SK-N-SH (cell line): ENCODE data around the gene AMIGO2. TPM values are rescaled to one million over a fixed set of nuclear protein-coding genes. Genes with fewer than 3 reads are reported as not detected.

Source experiments
- CTCF ChIA-PET: fragments of 300-600, 350-600 bp; formaldehyde crosslinking; extraction: SDS; loops from one replicate; lab custom pipeline; 2021; lab: Yijun Ruan, JAX
- POLR2A ChIA-PET: fragments of 350-600 bp; sonication (Branson Sonifier 250); formaldehyde crosslinking; extraction: SDS; loops from one replicate; lab custom pipeline; 2020; ENCODE audit warnings: antibody characterized with exemption, inconsistent platforms; lab: Yijun Ruan, JAX
- DNase-seq: peaks from one replicate; pipeline ENCODE4 v3.0.0; 2012
- H2AFZ ChIP-seq: fragments of 200-600 bp; sonication (generic); 2 replicates; pipeline ENCODE4 v1.8.1; 2016; ENCODE audit warnings: antibody characterized with exemption, mild to moderate bottlenecking, low read depth
- H3F3A ChIP-seq: fragments of 200-600 bp; sonication (generic); replicated peaks from 2 replicates; pipeline ENCODE3; 2016; ENCODE audit warnings: antibody characterized with exemption, mild to moderate bottlenecking; ENCODE audit not compliant: insufficient read depth
- H3K27ac ChIP-seq, 2 experiments: fragments of 200-500 bp in 1 of 2; fragments of 200-600 bp in 1 of 2; sonication (Bioruptor generic) in 1 of 2; sonication (generic), shearing (Covaris generic) in 1 of 2; 2 replicates each; pipeline versions ENCODE4 v1.5.1 to v1.6.1; 2014 to 2016; ENCODE audit warnings: low read depth in 2 of 2, inconsistent platforms in 1 of 2, low read length in 1 of 2, mild to moderate bottlenecking in 1 of 2, mixed read lengths in 1 of 2
- H3K27me3 ChIP-seq: fragments of 200-600 bp; sonication (generic), shearing (Covaris generic); 2 replicates; pipeline ENCODE4 v1.6.1; 2016; ENCODE audit warnings: mixed run types; ENCODE audit not compliant: insufficient read depth
- H3K36me3 ChIP-seq, 2 experiments: fragments of 200-500 bp in 1 of 2; fragments of 200-600 bp in 1 of 2; sonication (Bioruptor generic) in 1 of 2; sonication (generic) in 1 of 2; replicated peaks in 1 of 2; 2 replicates each; pipeline versions ENCODE3 to v1.5.1; 2014 to 2016; ENCODE audit warnings: low read length in 1 of 2, mild to moderate bottlenecking in 1 of 2; ENCODE audit not compliant: insufficient read depth in 2 of 2, control insufficient read depth in 1 of 2
- H3K4me1 ChIP-seq, 2 experiments: fragments of 200-500 bp in 1 of 2; fragments of 200-600 bp in 1 of 2; sonication (Bioruptor generic) in 1 of 2; sonication (generic), shearing (Covaris generic) in 1 of 2; 2 replicates each; pipeline versions ENCODE4 v1.5.1 to v1.6.1; 2014 to 2016; ENCODE audit warnings: low read depth in 1 of 2, low read length in 1 of 2, mixed run types in 1 of 2; ENCODE audit not compliant: insufficient read depth in 2 of 2, control insufficient read depth in 1 of 2
- H3K4me2 ChIP-seq: fragments of 200-600 bp; sonication (generic), shearing (Covaris generic); 2 replicates; pipeline ENCODE4 v1.6.1; 2017; ENCODE audit warnings: mixed run types
- H3K4me3 ChIP-seq, 2 experiments: fragments of 200-500 bp in 1 of 2; fragments of 200-600 bp in 1 of 2; sonication (Bioruptor generic) in 1 of 2; sonication (generic), shearing (Covaris generic) in 1 of 2; 2 replicates each; pipeline versions ENCODE4 v1.5.1 to v1.8.1; 2014 to 2016; ENCODE audit warnings: low read depth in 2 of 2, inconsistent platforms in 1 of 2, low read length in 1 of 2, mild to moderate bottlenecking in 1 of 2, mixed read lengths in 1 of 2, moderate library complexity in 1 of 2
- H3K79me2 ChIP-seq: fragments of 200-600 bp; sonication (generic); 2 replicates; pipeline ENCODE4 v1.8.1; 2017; ENCODE audit warnings: mild to moderate bottlenecking; ENCODE audit not compliant: insufficient read depth
- H3K9ac ChIP-seq: fragments of 200-600 bp; sonication (generic); 2 replicates; pipeline ENCODE4 v1.6.1; 2017; ENCODE audit warnings: mixed run types
- H3K9me2 ChIP-seq: fragments of 200-600 bp; sonication (generic); 2 replicates; pipeline ENCODE4 v1.6.1; 2017; ENCODE audit warnings: mixed run types
- H3K9me3 ChIP-seq: fragments of 200-600 bp; sonication (generic); 2 replicates; pipeline ENCODE4 v1.6.1; 2017; ENCODE audit warnings: mixed run types, mild to moderate bottlenecking, moderate library complexity
- H4K20me1 ChIP-seq: fragments of 200-600 bp; sonication (generic); 2 replicates; pipeline ENCODE4 v1.6.1; 2017; ENCODE audit warnings: mild to moderate bottlenecking, mixed run types; ENCODE audit not compliant: insufficient read depth
- CTCF ChIP-seq: fragments of 200-600 bp; sonication (generic); IDR thresholded peaks from 2 replicates; pipeline ENCODE4 v1.6.1; 2017; ENCODE audit warnings: antibody characterized with exemption, mild to moderate bottlenecking, moderate library complexity
- EZH2phosphoT487 ChIP-seq: fragments of 200-600 bp; sonication (generic); IDR thresholded peaks from 2 replicates; pipeline ENCODE4 v1.6.1; 2017; ENCODE audit warnings: low read depth, mixed run types, mild to moderate bottlenecking, antibody characterized with exemption, moderate library complexity, borderline replicate concordance
- FOSL2 ChIP-seq: IDR thresholded peaks from 2 replicates; pipeline ENCODE4 v1.4.0; 2012; ENCODE audit warnings: low read depth, mild to moderate bottlenecking, moderate library complexity, borderline replicate concordance
- FOXM1 ChIP-seq: IDR thresholded peaks from 2 replicates; pipeline ENCODE4 v1.4.0; 2012; ENCODE audit warnings: low read depth, mild to moderate bottlenecking
- JUND ChIP-seq: IDR thresholded peaks from 2 replicates; pipeline ENCODE4 v1.4.0; 2012
- MAX ChIP-seq: IDR thresholded peaks from 2 replicates; pipeline ENCODE4 v1.4.0; 2012; ENCODE audit warnings: low read depth
- MEF2A ChIP-seq: IDR thresholded peaks from 2 replicates; pipeline ENCODE4 v1.4.0; 2012; ENCODE audit warnings: low read depth, borderline replicate concordance
- POLR2AphosphoS5 ChIP-seq: IDR thresholded peaks from 2 replicates; pipeline ENCODE4 v1.6.1; 2012; ENCODE audit warnings: low read depth, low read length
- RAD21 ChIP-seq: IDR thresholded peaks from 2 replicates; pipeline ENCODE4 v1.6.1; 2012; ENCODE audit warnings: mild to moderate bottlenecking, low read length
- RCOR1 ChIP-seq: fragments of 150-350 bp; IDR thresholded peaks from 2 replicates; pipeline ENCODE4 v1.6.1; 2017; ENCODE audit warnings: antibody characterized with exemption, low read length
- RFX5 ChIP-seq: IDR thresholded peaks from 2 replicates; pipeline ENCODE4 v1.6.1; 2012; ENCODE audit warnings: mild to moderate bottlenecking, improper control_type of control experiment, low read length
- SMC3 ChIP-seq: IDR thresholded peaks from 2 replicates; pipeline ENCODE4 v1.6.1; 2012; ENCODE audit warnings: low read depth, low read length, improper control_type of control experiment
- WGBS: methylation state at CpG from one replicate; pipeline ENCODE4 v1.1.6; 2017; ENCODE audit warnings: low lambda C conversion rate; 5-methylcytosine and 5-hydroxymethylcytosine counted together
- polyA plus RNA-seq, 3 experiments: library from polyadenylated mRNA; depleted of rRNA; stranded (reverse); fragments of >200 nt; gene quantifications; 2 replicates each; pipeline ENCODE4 v1.2.3, GENCODE V29; 2012
- TF ChIP-seq, protein P1 (sequence below): IDR thresholded peaks from 2 replicates; pipeline ENCODE4 v1.4.0; 2012; ENCODE audit warnings: low read depth, borderline replicate concordance
- TF ChIP-seq, protein P2 (sequence below): fragments of 150-350 bp; IDR thresholded peaks from 2 replicates; pipeline ENCODE4 v1.6.1; 2016; ENCODE audit warnings: mild to moderate bottlenecking, low read depth, low read length
- TF ChIP-seq, protein P3 (sequence below): IDR thresholded peaks from 2 replicates; pipeline ENCODE4 v1.6.1; 2012; ENCODE audit warnings: mild to moderate bottlenecking, low read depth, low read length, moderate library complexity

AMIGO2 gene
- polyA plus RNA-seq, 1 of the 3 experiments (the other 2 are of a cell fraction), result 1.2 TPM

DNA sequence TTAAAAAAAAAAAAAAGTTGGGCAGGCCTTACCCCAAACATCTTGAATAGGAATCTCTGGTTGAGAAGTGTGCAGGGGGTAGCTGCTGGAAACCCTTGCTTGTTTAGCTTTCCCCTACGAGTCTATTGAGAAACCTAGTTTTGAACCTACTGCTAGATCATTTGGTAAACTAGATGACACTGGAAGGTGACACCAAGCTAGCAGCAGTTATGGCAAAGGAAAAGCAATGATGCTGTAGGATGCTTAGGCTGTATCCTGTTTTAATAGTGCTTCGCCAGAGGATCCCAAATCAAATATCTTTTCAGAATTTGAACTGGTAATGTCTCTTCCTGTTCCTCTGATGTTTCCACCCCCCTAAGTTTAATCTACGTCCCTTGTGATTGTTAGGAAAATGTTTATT lies 5.8 kb downstream of the AMIGO2 start:
- 18% methylated on average over 3 of the region's 3 CpGs for WGBS
- H3F3A ChIP-seq, result no peaks in the 10 kb centered on the region
- CTCF ChIA-PET, result no interaction called here
- no peaks in the 10 kb centered on the region for H3K36me3 ChIP-seq
- H2AFZ ChIP-seq, result no peak overlapping the region
- TF ChIP-seq MAX, result no peak
- TF ChIP-seq, protein P1, sequence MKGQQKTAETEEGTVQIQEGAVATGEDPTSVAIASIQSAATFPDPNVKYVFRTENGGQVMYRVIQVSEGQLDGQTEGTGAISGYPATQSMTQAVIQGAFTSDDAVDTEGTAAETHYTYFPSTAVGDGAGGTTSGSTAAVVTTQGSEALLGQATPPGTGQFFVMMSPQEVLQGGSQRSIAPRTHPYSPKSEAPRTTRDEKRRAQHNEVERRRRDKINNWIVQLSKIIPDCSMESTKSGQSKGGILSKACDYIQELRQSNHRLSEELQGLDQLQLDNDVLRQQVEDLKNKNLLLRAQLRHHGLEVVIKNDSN, result no peak
- no peak for TF ChIP-seq SMC3
- no peak for TF ChIP-seq FOXM1
- TF ChIP-seq POLR2AphosphoS5, result no peak
- TF ChIP-seq FOSL2, result no peak
- no peak for TF ChIP-seq JUND
- no peak for TF ChIP-seq RAD21
- no peak for TF ChIP-seq CTCF
- no peak for TF ChIP-seq RCOR1
- no peak for TF ChIP-seq MEF2A
- TF ChIP-seq EZH2phosphoT487, result no peak
- TF ChIP-seq, protein P2, sequence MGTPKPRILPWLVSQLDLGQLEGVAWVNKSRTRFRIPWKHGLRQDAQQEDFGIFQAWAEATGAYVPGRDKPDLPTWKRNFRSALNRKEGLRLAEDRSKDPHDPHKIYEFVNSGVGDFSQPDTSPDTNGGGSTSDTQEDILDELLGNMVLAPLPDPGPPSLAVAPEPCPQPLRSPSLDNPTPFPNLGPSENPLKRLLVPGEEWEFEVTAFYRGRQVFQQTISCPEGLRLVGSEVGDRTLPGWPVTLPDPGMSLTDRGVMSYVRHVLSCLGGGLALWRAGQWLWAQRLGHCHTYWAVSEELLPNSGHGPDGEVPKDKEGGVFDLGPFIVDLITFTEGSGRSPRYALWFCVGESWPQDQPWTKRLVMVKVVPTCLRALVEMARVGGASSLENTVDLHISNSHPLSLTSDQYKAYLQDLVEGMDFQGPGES, result no peak
- no peak for TF ChIP-seq RFX5
- TF ChIP-seq, protein P3, sequence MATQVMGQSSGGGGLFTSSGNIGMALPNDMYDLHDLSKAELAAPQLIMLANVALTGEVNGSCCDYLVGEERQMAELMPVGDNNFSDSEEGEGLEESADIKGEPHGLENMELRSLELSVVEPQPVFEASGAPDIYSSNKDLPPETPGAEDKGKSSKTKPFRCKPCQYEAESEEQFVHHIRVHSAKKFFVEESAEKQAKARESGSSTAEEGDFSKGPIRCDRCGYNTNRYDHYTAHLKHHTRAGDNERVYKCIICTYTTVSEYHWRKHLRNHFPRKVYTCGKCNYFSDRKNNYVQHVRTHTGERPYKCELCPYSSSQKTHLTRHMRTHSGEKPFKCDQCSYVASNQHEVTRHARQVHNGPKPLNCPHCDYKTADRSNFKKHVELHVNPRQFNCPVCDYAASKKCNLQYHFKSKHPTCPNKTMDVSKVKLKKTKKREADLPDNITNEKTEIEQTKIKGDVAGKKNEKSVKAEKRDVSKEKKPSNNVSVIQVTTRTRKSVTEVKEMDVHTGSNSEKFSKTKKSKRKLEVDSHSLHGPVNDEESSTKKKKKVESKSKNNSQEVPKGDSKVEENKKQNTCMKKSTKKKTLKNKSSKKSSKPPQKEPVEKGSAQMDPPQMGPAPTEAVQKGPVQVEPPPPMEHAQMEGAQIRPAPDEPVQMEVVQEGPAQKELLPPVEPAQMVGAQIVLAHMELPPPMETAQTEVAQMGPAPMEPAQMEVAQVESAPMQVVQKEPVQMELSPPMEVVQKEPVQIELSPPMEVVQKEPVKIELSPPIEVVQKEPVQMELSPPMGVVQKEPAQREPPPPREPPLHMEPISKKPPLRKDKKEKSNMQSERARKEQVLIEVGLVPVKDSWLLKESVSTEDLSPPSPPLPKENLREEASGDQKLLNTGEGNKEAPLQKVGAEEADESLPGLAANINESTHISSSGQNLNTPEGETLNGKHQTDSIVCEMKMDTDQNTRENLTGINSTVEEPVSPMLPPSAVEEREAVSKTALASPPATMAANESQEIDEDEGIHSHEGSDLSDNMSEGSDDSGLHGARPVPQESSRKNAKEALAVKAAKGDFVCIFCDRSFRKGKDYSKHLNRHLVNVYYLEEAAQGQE, result no peak
- H3K9me3 ChIP-seq, result no peaks in the 10 kb centered on the region
- no peak overlapping the region for H3K4me2 ChIP-seq
- POLR2A ChIA-PET, result no interaction called here
- no peak for DNase-seq
- H4K20me1 ChIP-seq, result no peaks in the 10 kb centered on the region
- no peaks in the 10 kb centered on the region for H3K9me2 ChIP-seq
- no peak overlapping the region for H3K9ac ChIP-seq
- no peaks in the 10 kb centered on the region; a peak in 1 of 4 replicates for H3K4me1 ChIP-seq
- no peak overlapping the region for H3K4me3 ChIP-seq
- H3K27ac ChIP-seq, result no peak overlapping the region
- peaks cover 10% of the 10 kb centered on the region; the same call in 1 of the 2 replicates for H3K79me2 ChIP-seq
- peaks cover 18% of the 10 kb centered on the region for H3K27me3 ChIP-seq
